H7 (cell line): Measurements from ENCODE around the gene FBXL3. TPM values are rescaled to one million over a fixed set of nuclear protein-coding genes. Genes with fewer than 3 reads are reported as not detected.
"Not testable (repeated sequence)": the region's sequence is repeated elsewhere in the genome, so short reads cannot be mapped to it uniquely, and the experiment has no call there.

Experiments used
- DNase-seq: peaks from one replicate; pipeline ENCODE4 v3.0.0; 2012
- H3K27me3 ChIP-seq: 2 replicates; pipeline ENCODE4 v1.6.0; 2011; ENCODE audit warnings: mild to moderate bottlenecking, low read length; ENCODE audit not compliant: control insufficient read depth, insufficient read depth
- H3K36me3 ChIP-seq: replicated peaks from 2 replicates; pipeline ENCODE4 v1.5.1; 2011; ENCODE audit warnings: low read length; ENCODE audit not compliant: control insufficient read depth, insufficient read depth
- H3K4me3 ChIP-seq: 2 replicates; pipeline ENCODE4 v1.5.1; 2011; ENCODE audit warnings: low read depth, mild to moderate bottlenecking, control low read depth, low read length, moderate library complexity; ENCODE audit not compliant: insufficient read depth
- total RNA-seq: library from RNA; depleted of rRNA; stranded (reverse); fragments of >200 nt; shearing (Covaris generic); gene quantifications from 2 replicates; pipeline ENCODE4 v1.2.3, GENCODE V29; 2014

The FBXL3 gene
- total RNA-seq, 1 experiment from 2014 or later = 13.8 TPM

DNA sequence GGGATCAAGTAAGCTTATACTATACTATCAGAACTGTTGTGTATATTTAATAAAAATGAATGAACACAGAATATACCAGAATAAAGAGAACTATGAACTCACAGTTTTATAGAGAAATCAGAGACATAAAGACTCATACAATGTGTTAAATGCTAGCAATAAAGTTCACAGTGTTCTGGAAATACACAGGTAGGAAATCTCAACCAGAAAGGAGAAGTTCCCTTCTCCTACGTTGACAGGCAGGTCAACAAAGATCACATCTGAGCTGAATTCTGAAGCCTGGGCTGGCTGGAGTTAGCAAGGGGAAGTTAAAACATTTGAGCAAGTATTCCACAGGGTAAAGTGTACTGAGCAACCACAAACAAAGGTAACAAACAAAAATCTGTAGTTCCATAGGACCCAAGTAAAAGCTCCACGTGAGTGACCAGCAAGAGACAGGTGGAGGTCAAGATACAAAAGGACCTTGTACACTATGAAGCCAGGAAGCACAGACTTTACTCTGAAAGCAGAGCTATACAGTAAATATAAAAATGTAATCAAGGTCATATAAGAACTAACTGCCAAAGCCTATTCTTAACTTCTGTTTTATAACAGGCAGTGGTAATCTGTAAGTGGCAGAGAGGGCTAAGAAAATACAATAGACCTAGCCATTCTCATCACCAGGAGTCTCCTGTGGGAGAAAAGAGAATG is 13.0 kb downstream of the FBXL3 start:
- H3K4me3 ChIP-seq = no peak overlapping the region
- no peaks in the 10 kb centered on the region for H3K27me3 ChIP-seq
- peaks cover 6% of the 10 kb centered on the region for H3K36me3 ChIP-seq
- no peak for DNase-seq

DNA sequence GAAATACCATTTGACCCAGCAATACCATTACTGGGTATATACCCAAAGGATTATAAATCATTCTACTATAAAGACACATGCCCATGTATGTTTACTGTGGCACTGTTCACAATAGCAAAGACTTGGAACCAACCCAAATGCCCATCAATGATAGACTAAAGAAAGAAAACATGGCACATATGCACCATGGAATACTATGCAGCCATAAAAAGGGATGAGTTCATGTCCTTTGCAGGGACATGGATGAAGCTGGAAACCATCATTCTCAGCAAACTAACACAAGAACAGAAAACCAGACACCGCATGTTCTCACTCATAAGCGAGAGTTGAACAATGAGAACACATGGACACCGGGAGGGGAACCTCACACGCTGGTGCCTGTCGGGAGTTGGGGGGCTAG is 17.2 kb downstream of the FBXL3 start:
- H3K4me3 ChIP-seq, H3K27me3 ChIP-seq, H3K36me3 ChIP-seq, DNase-seq: not testable (repeated sequence)

DNA sequence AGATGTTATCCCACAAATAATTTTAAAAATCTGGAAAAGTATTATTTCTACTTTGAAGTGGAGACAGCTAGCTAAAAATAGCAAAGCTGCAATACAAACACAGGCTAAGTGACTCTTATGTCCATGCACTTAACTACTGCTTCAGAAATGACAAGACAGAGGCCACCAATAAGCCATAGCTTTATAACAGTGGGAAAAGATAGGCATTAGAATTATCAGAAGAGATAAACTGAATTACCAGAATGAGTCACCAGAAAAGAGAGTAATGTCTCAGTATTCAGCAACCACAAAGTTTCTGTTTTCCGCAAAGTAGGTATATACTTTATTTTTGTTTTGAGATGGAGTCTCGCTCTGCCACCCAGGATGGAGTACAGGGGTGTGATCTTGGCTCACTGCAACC is 17.9 kb downstream of the FBXL3 start:
- Histone ChIP-seq H3K36me3 (peaks cover 3% of the 10 kb centered on the region), H3K4me3 (no peak overlapping the region), H3K27me3 (no peaks in the 10 kb centered on the region)
- no peak for DNase-seq

DNA sequence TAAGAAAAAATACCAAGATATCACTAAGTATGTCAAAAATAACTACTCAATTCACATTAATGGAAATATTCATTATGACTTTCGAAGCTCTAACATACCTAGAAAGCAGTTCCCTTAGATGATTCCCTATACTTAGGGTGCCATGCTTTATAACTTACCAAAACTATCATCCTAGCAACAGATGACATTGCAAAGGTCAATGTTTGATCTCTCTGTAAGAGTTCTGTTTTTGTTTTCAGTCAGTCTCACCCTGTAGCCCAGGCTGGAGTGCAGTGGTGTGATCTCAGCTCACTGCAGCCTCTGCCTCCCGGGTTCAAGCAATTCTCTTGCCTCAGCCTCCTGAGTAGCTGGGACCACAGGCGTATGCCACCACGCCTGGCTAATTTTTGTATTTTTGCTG is 18.6 kb downstream of the FBXL3 start:
- not testable (repeated sequence) for H3K4me3 ChIP-seq, H3K27me3 ChIP-seq, H3K36me3 ChIP-seq, DNase-seq

DNA sequence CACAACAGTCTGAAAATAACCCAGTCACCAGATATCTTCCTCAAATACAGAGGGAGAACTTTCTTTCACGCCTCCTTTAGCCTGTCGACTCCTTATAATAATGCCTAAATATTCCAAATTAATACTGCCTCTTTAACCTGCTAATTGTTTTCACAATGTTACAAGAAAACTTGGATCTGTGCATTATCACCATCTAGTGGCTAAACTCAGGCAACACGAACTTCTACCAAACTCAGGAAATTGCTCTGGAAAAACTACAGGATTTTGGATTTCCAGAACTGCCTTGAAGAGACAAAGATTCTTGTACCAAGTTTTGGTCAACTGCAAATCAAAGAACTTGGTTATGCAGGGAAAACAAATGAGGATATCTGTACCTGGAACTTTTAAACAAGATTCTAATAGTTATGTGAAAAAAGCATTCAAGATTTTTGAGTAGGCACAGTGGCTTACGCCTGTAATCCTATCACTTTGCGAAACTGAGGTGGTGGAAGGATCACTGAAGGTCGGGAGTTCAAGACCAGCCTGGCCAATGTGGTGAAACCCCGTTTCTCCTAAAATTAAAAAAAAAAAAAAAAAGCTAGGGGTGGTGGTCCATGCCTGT is 24.3 kb downstream of the FBXL3 start:
- Histone ChIP-seq H3K4me3 (no peak overlapping the region), H3K36me3 (peaks cover 1% of the 10 kb centered on the region; the same call in 1 of the 2 replicates), H3K27me3 (no peaks in the 10 kb centered on the region)
- peak; percentile 14 for DNase-seq

DNA sequence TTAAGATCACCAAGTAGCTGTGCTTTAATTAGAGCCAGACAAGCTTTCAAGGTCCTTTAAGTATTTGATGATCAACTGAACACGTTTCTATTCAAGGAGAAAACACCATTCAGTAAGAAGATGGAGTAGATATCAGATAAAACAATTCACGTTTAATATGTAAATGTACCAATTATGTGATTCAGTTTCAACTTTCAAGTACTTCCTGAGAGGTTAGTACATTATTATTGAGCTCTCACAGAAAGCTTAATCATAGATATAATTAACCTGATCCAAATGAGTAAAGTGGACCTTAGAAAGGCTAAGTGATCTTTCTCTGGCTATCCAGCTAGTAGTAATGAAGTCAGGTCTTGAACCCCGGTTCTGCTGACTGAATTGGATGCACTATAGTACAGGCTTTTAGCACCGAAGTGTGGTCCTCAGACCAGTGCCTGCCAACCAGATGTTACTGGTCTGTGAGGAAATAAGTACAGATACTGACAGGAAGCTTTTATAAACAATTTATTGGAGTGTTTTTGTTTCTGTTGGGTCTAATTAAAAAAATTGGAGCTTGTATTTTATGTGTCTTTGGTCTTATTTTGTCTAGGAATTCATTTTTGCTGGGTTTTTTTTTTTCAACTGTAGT is 24.9 kb downstream of the FBXL3 start:
- H3K27me3 ChIP-seq = no peaks in the 10 kb centered on the region
- H3K4me3 ChIP-seq = no peak overlapping the region
- DNase-seq = no peak
- H3K36me3 ChIP-seq = no peaks in the 10 kb centered on the region; the same call in 1 of the 2 replicates

DNA sequence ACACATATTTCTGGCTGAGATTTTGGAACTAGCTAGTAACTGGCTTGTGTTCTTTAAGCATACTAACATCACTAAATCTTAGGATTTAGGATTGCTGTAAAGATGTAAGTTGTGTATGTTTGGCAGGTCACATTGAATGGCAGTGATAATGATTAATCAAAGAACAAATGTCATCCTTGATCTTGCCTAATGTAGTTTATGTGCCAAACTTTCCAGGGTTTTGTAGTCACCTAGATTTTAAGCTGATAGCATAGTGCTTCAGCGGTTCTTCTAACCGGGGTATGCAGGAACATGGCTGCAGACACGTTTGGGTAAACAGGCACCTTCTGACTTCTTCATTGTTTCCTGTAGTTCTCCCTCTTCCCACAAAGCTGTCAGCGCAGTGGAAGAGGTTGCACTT is 25.4 kb downstream of the FBXL3 start:
- Histone ChIP-seq H3K4me3 (no peak overlapping the region), H3K36me3 (no peaks in the 10 kb centered on the region), H3K27me3 (no peaks in the 10 kb centered on the region)
- no peak for DNase-seq

DNA sequence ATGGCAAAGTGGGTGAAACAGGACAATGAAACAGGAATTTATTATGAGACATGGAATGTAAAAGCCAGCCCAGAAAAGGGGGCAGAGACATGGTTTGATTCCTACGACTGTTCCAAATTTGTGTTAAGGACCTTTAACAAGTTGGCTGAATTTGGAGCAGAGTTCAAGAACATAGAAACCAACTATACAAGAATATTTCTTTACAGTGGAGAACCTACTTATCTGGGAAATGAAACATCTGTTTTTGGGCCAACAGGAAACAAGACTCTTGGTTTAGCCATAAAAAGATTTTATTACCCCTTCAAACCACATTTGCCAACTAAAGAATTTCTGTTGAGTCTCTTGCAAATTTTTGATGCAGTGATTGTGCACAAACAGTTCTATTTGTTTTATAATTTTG is 26.5 kb downstream of the FBXL3 start:
- Histone ChIP-seq H3K4me3 (no peak overlapping the region), H3K27me3 (no peaks in the 10 kb centered on the region), H3K36me3 (no peaks in the 10 kb centered on the region)
- DNase-seq = no peak

DNA sequence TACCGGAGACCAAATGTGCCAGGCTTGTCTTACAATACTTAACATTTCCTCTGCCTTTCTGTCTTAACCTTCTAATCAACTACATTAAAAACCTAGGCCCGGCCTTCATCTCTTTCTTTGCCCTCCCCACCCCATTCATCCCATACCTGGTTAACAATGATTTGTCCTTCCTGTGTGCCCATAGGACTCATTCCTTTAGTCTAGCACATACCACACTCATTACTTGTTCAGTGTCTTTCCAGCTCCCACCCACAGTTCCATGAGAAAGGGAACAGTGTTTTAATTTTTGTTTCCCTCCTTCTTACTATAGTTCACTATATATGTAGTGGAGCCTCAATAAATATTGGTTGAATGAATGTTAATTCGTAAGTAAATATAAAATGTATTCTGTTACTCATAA is 32.7 kb downstream of the FBXL3 start:
- Histone ChIP-seq H3K4me3 (no peak overlapping the region), H3K36me3 (no peaks in the 10 kb centered on the region), H3K27me3 (no peaks in the 10 kb centered on the region)
- DNase-seq = no peak

DNA sequence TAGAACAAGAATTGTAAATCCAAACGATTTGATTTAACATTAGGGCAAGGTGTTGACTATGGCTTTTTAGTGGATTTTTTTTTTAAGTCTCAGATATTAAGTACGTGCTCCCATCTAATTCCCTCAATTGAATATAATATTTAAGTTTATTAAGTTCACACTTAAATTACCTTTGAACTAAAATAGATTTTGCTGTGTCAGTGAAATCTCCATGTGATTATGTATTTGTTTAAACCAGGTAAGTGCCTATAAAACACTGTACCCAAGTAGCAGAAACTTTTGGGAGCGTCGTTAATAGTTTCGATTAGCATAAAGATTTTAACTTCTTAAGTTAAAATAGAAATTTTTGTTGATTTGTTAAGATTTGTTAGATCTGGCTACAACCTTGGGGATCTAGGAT is 33.5 kb downstream of the FBXL3 start:
- Histone ChIP-seq H3K27me3 (no peaks in the 10 kb centered on the region), H3K4me3 (no peak overlapping the region), H3K36me3 (no peaks in the 10 kb centered on the region)
- no peak for DNase-seq

DNA sequence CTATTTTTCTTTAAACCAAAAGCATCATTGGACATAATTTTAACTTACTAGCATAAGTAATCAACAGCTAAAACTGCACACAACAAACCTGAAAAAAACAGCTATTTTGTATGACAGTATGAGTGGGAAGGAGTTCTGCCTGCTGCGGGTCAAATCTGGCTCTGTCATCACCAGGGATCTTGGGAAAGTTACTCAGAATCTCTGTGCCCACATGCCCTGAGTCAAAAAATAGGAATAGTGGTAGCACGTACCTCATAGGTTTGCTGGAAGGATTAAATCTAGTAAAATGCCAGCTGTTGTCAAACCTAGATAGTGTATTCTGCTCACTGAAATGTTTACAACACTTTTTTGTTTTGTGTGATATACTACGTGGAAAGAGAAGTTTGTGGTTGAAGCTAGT is 33.9 kb downstream of the FBXL3 start:
- no peak for DNase-seq

DNA sequence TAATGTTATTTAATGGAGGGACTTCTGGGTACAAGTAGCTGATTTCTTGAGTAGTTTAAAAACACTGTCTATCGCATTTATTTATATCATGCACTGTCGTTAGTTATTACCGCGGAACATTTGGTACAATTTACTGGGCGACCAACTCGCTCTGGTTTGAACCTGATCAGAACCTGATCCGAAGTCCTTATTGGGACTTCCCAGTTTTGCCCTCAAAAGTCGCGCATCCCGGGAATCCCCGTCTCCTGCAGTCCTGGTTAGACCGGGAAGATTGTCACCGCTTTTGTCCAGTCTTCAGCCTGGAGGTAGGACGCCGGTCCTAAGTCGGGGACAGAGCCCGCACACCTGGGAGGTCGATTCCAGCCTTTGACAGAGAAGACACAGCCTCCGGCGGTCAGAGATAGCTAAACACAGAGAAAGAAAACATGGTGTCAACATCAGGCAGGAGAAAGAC is 34.4 kb downstream of the FBXL3 start:
- Histone ChIP-seq H3K27me3 (no peaks in the 10 kb centered on the region), H3K36me3 (no peaks in the 10 kb centered on the region), H3K4me3 (peak overlapping the region; percentile 72)
- DNase-seq = peak; percentile 25

More for the DNA sequence above, 33.9 kb downstream of the FBXL3 start:
- Histone ChIP-seq H3K36me3 (no peaks in the 10 kb centered on the region), H3K4me3 (peak overlapping the region; percentile 72), H3K27me3 (no peaks in the 10 kb centered on the region)

DNA sequence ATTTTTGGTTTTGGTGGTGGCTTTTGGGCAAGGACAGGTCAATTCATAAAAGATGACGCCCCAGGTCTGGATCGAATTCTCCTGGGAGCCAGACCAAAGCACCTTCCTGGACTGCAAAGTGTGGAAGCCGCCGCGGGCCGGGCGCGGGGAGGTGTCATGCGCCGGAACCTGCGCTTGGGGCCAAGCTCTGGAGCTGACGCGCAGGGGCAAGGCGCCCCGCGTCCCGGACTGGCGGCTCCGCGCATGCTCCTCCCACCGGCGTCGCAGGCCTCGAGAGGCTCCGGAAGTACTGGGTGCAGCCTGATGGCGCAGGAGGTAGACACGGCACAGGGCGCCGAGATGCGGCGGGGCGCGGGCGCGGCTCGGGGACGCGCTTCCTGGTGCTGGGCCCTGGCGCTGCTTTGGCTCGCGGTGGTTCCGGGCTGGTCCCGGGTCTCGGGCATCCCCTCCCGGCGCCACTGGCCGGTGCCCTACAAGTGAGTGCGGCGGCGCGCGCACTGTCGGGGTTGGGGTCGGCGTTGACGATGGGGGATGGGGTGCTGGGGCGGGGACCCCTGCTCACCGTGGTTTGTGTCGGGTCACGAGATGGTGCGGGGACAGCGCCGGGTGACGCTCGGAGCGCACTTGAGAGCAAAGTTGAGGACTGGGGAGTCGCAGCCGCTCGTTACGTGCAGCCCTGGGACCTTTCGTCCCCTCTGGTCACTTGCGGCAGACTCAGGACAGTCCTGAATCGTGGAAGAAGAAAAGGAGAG is 35.0 kb downstream of the FBXL3 start, which contains the start of gene CLN5:
Gene CLN5 (plus strand): TSS at position 286 of the 752 bp plus-strand sequence. CDS start 18 bp downstream, at position 304.
- H3K27me3 ChIP-seq = no peaks in the 10 kb centered on the region
- no peaks in the 10 kb centered on the region for H3K36me3 ChIP-seq
- H3K4me3 ChIP-seq = peak within 1 kb of the TSS; percentile 72
- peak; percentile 93 for DNase-seq

DNA sequence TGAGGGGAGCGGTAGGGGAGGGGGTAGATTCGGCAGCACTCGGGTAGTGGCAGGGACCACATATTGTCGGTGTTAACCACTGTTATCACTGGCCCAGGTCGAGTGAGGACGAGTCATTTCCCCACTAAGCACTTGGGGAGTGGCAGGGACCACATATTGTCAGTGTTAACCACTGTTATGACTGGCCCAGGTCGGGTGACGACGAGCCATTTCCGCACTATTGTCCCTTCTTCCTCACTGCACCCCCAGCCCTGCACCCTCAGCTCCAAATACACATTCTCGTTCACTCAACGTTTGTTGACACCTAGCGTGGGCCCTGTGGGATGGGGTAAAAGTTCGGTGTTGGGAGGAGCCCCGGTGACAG is 35.5 kb downstream of the FBXL3 start:
- Histone ChIP-seq H3K27me3 (no peaks in the 10 kb centered on the region), H3K36me3 (no peaks in the 10 kb centered on the region), H3K4me3 (peak overlapping the region; percentile 72)
- no peak for DNase-seq
